AG04450 (cell line): Measurements from ENCODE around the gene FAM131B. TPM values are rescaled to one million over a fixed set of nuclear protein-coding genes. Genes with fewer than 3 reads are reported as not detected.

Experiments used
- CTCF ChIA-PET: fragments of 300-600, 350-600 bp; formaldehyde crosslinking; extraction: SDS; loops from one replicate; lab custom pipeline; 2022; ENCODE audit warnings: antibody characterized with exemption, inconsistent platforms; lab: Charles Lee
- POLR2A ChIA-PET: fragments of 350-600 bp; formaldehyde crosslinking; extraction: SDS; loops from one replicate; lab custom pipeline; 2021; ENCODE audit warnings: antibody characterized with exemption, inconsistent platforms; lab: Yijun Ruan, JAX
- DNase-seq: peaks from one replicate; pipeline ENCODE4 v3.0.0-alpha.2; 2011; ENCODE audit warnings: low read depth, low spot score
- H3K27ac ChIP-seq: one replicate; pipeline ENCODE4 v1.5.1; 2012; ENCODE audit warnings: low read depth, low read length, control low read depth
- H3K27me3 ChIP-seq: one replicate; pipeline ENCODE4 v1.6.0; 2012; ENCODE audit warnings: low read length; ENCODE audit not compliant: control insufficient read depth, insufficient read depth
- H3K4me3 ChIP-seq: 2 replicates; pipeline ENCODE4 v1.5.1; 2011; ENCODE audit warnings: mild to moderate bottlenecking, low read depth, low read length, control low read depth
- H3K9me3 ChIP-seq: 2 replicates; pipeline ENCODE4 v1.5.1; 2012; ENCODE audit warnings: low read length; ENCODE audit not compliant: control insufficient read depth, insufficient read depth
- polyA plus RNA-seq: library from polyadenylated mRNA; depleted of rRNA; stranded (reverse); fragments of >200 nt; gene quantifications from 2 replicates; pipeline ENCODE4 v1.2.3, GENCODE V29; 2011
- TF ChIP-seq, protein P1 (sequence below): IDR thresholded peaks from 2 replicates; pipeline ENCODE4 v1.5.1; 2011; ENCODE audit warnings: low read depth, low read length, control low read depth, inconsistent platforms

The FAM131B gene
- polyA plus RNA-seq, 1 experiment, result 3.1 TPM

DNA sequence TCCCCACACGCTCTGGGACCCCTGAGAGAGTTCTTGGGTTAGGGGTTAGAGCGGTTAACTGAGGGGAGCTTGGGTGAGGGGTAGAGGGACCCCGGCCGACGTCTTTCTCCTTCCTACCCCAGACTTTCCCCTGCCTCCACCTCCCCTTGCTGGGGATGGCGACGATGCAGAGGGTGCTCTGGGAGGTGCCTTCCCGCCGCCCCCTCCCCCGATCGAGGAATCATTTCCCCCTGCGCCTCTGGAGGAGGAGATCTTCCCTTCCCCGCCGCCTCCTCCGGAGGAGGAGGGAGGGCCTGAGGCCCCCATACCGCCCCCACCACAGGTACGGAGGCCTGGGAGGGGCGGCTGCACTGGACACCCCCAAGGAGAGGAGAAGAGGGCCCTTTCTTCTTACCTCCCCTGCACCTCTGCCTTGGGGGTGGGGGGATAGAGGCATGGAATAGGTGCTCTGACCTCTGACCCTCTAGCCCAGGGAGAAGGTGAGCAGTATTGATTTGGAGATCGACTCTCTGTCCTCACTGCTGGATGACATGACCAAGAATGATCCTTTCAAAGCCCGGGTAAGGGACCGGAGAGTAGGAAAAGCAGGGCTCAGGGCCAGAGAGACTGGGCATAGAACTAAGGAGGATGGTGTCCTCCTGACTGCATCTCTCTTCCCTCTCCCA lies 19.7 kb upstream of the FAM131B start:
- H3K27ac ChIP-seq, result peak overlapping the region; percentile 92
- TF ChIP-seq, protein P1, sequence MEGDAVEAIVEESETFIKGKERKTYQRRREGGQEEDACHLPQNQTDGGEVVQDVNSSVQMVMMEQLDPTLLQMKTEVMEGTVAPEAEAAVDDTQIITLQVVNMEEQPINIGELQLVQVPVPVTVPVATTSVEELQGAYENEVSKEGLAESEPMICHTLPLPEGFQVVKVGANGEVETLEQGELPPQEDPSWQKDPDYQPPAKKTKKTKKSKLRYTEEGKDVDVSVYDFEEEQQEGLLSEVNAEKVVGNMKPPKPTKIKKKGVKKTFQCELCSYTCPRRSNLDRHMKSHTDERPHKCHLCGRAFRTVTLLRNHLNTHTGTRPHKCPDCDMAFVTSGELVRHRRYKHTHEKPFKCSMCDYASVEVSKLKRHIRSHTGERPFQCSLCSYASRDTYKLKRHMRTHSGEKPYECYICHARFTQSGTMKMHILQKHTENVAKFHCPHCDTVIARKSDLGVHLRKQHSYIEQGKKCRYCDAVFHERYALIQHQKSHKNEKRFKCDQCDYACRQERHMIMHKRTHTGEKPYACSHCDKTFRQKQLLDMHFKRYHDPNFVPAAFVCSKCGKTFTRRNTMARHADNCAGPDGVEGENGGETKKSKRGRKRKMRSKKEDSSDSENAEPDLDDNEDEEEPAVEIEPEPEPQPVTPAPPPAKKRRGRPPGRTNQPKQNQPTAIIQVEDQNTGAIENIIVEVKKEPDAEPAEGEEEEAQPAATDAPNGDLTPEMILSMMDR, result no peak
- H3K27me3 ChIP-seq, result no peaks in the 10 kb centered on the region
- no peaks in the 10 kb centered on the region; the same call in 1 of the 2 replicates for H3K9me3 ChIP-seq
- ChIA-PET POLR2A (interaction anchor here (0.7 to 6.2 kb wide), 7 partner anchors 9 to 142 kb away, joined by 3 to 83 read pairs (median 5); partner anchors contain the start of gene CASP2), CTCF (interaction anchor here (0.6 to 1.3 kb wide), 2 partner anchors 10 to 19 kb away, joined by 3 read pairs; no protein-coding TSS in a partner anchor)
- H3K4me3 ChIP-seq, result peak overlapping the region; percentile 93
- no peak for DNase-seq

DNA sequence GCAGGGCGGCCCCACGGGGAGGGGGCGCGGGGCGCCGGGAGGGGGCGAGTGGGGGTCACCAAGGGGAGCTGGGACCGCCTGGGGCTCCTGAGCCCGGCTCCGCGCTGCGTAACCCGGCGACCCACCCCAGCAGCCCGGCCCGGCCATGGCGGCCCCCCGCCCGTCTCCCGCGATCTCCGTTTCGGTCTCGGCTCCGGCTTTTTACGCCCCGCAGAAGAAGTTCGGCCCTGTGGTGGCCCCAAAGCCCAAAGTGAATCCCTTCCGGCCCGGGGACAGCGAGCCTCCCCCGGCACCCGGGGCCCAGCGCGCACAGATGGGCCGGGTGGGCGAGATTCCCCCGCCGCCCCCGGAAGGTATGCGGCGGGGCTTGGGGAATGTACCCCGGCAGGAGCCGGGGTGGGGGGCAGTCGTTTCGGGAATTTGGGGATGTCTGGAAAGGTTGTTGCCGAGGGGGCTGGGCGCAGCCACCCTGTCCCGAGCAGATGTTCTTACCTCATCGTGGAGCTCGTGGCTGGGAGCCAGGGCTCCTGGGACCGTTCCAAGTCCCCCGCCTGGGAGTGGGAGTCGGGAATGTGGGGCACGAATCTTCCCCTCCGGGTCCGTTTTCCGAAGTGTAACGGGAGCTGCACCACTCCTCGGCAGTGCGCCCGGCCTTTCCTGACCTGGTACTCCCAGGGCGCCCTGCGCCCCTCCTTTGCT lies 19.1 kb upstream of the FAM131B start:
- H3K27me3 ChIP-seq, result no peaks in the 10 kb centered on the region
- DNase-seq, result peak; percentile 55
- peak overlapping the region; percentile 92 for H3K27ac ChIP-seq
- ChIA-PET POLR2A (interaction anchor here (0.7 to 6.2 kb wide), 12 partner anchors 10 to 141 kb away, joined by 3 to 83 read pairs (median 4); partner anchors contain the start of gene CASP2), CTCF (interaction anchor here (0.6 to 3.0 kb wide), 4 partner anchors 11 to 94 kb away, joined by 3 to 12 read pairs (median 7); partner anchors contain the start of gene CASP2)
- H3K9me3 ChIP-seq, result no peaks in the 10 kb centered on the region; the same call in 1 of the 2 replicates
- TF ChIP-seq, protein P1, result no peak
- peak overlapping the region; percentile 93 for H3K4me3 ChIP-seq

DNA sequence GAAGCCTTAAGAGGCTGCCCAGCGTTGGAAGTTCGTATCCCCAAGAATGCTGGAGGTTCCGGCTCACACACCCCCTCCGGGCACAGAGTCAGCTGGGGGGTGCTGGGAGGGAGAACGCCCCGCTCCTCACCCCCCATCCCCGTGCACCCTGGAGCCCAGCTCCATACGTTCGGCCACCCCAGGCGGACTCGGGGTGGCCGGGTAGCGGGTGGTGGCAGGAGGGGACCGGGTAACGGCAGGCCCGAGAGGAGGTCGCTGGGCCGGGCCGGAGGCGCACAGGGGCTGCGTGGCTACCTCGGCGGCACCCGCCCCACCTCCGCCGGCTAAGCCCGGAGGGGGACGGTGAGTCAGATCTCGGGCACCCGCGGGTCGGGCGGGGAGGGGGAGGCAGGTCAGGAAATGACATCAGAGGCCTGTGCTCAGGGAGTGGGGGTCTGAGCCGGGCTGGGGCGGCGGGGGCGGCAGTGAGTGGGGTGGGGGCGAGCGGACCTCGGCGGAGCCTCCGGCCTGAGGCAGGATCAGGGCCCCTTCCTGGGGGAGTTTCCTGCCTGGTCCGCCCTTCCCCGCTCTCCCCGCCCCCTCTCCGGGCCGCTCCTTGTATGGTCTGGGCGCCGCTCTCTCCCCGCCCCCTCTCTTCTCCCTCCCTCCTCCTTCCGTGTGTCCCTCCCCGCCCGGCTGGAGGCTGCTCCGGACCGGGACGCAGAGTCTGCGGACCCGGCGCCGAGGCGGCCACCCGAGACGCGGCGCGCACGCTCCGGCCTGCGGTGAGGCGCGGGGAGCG lies 18.3 kb upstream of the FAM131B start, which contains the start of gene ZYX:
Gene ZYX (plus strand): TSS at position 700 of the 781 bp plus-strand sequence. CDS start 227 bp downstream, outside the sequence.
- Histone ChIP-seq H3K27me3 (no peaks in the 10 kb centered on the region), H3K4me3 (peak within 1 kb of the TSS; percentile 93), H3K27ac (peak within 1 kb of the TSS; percentile 100), H3K9me3 (no peaks in the 10 kb centered on the region; the same call in 1 of the 2 replicates)
- ChIA-PET CTCF (interaction anchor here (0.6 to 3.3 kb wide), 34 partner anchors 7 to 917 kb away, joined by 3 to 48 read pairs (median 6); partner anchors contain the start of genes CASP2 and GSTK1), POLR2A (interaction anchor here (0.6 to 6.2 kb wide), 12 partner anchors 9 to 140 kb away, joined by 3 to 83 read pairs (median 6); partner anchors contain the start of genes CASP2 and GSTK1)
- DNase-seq, result peak; percentile 95
- TF ChIP-seq, protein P1, result no peak

DNA sequence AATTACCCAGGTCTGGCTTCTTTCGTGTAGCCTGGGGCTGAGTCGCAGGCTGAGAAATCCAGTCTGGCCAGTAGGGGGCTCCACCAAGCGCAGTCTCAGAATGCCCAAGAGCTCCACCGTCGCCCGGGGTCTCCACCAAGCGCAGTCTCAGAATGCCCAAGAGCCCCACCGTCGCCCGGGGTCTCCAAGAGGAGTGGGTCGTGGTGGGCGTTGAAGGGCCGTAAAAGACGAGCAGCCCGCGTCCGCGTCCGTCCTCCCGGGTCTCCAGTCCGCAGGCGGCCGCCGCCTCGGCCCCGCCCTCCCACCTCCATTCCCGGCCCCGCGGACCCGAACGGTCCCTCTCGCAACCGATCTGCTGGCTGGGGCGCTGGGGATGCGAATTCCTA lies 17.7 kb upstream of the FAM131B start:
- H3K9me3 ChIP-seq, result no peaks in the 10 kb centered on the region; the same call in 1 of the 2 replicates
- peak overlapping the region; percentile 100 for H3K27ac ChIP-seq
- H3K4me3 ChIP-seq, result peak overlapping the region; percentile 93
- no peaks in the 10 kb centered on the region for H3K27me3 ChIP-seq
- ChIA-PET CTCF (interaction anchor here (0.6 to 3.3 kb wide), 39 partner anchors 8 to 917 kb away, joined by 3 to 48 read pairs (median 6); partner anchors contain the start of genes CASP2, EPHA1 and GSTK1), POLR2A (interaction anchor here (0.6 to 6.2 kb wide), 12 partner anchors 10 to 140 kb away, joined by 3 to 83 read pairs (median 6); partner anchors contain the start of genes CASP2 and GSTK1)
- peak; percentile 68 for DNase-seq
- TF ChIP-seq, protein P1, result peak; percentile 89
